HG03457 (cell line): Measurements from ENCODE around the gene CD2.

Experiments
- ATAC-seq: cut with Tn5 transposase; IDR thresholded peaks from one replicate; pipeline ENCODE4 v1.9.1; 2021; ENCODE audit warnings: moderate number of reproducible peaks; ENCODE audit not compliant: unreplicated experiment

The CD2 gene

GRCh38 chr1:116775116-116775752, 21.0 kb downstream of the CD2 start:
- ATAC-seq = no peak

GRCh38 chr1:116777831-116778830, 23.9 kb downstream of the CD2 start:
- ATAC-seq = no peak

GRCh38 chr1:116781034-116781433, 26.8 kb downstream of the CD2 start:
- ATAC-seq = no peak

- no peak for ATAC-seq
These were observed 30.8 kb downstream of the CD2 start for GRCh38 chr1:116785006-116785405.

GRCh38 chr1:116786049-116786448, 31.8 kb downstream of the CD2 start:
- no peak for ATAC-seq

- ATAC-seq = no peak
These were observed 37.5 kb downstream of the CD2 start for GRCh38 chr1:116791727-116792126.

- ATAC-seq = no peak
These were observed 39.2 kb downstream of the CD2 start for GRCh38 chr1:116793357-116793935.

- no peak for ATAC-seq
These were observed 40.1 kb downstream of the CD2 start for GRCh38 chr1:116794371-116794770.

- peak; percentile 74 for ATAC-seq
These were observed 40.7 kb downstream of the CD2 start for GRCh38 chr1:116794804-116795481.

- ATAC-seq = no peak
These were observed 41.2 kb downstream of the CD2 start for GRCh38 chr1:116795482-116795829.

- no peak for ATAC-seq
These were observed 50.5 kb downstream of the CD2 start for GRCh38 chr1:116804736-116805135.

GRCh38 chr1:116805398-116805797, 51.2 kb downstream of the CD2 start:
- ATAC-seq = no peak

GRCh38 chr1:116806245-116806644, 52.0 kb downstream of the CD2 start:
- no peak for ATAC-seq

GRCh38 chr1:116806671-116807070, 52.4 kb downstream of the CD2 start:
- ATAC-seq = no peak

- ATAC-seq = no peak
These were observed 53.4 kb downstream of the CD2 start for GRCh38 chr1:116807394-116808199.

- no peak for ATAC-seq
These were observed 54.1 kb downstream of the CD2 start for GRCh38 chr1:116808200-116808847.

GRCh38 chr1:116808848-116809508, 54.7 kb downstream of the CD2 start:
- ATAC-seq = no peak

GRCh38 chr1:116811321-116811720, 57.1 kb downstream of the CD2 start:
- ATAC-seq = no peak

GRCh38 chr1:116814926-116815723, 60.9 kb downstream of the CD2 start:
- no peak for ATAC-seq
